Peyer's patch (tissue), 4 donors: Measurements from ENCODE around the gene MXD3.

Source experiments
- POLR2A ChIP-seq, 2 donors: fragments of 450-650 bp; IDR thresholded peaks; one replicate each; pipeline ENCODE4 v1.5.1; 2017; ENCODE audit warnings: antibody characterized with exemption in 2 of 2, mild to moderate bottlenecking in 2 of 2, moderate library complexity in 2 of 2
- TF ChIP-seq, protein P1 (sequence below), 6 experiments: fragments of 450-650 bp in 4 of 6; fragments of 200-600 bp in 2 of 6; sonication (generic) in 1 of 6; IDR thresholded peaks; one replicate each; pipeline ENCODE4 v1.5.1; 2017 to 2019; ENCODE audit warnings: antibody characterized with exemption in 6 of 6, mild to moderate bottlenecking in 3 of 6, moderate library complexity in 1 of 6

DNA sequence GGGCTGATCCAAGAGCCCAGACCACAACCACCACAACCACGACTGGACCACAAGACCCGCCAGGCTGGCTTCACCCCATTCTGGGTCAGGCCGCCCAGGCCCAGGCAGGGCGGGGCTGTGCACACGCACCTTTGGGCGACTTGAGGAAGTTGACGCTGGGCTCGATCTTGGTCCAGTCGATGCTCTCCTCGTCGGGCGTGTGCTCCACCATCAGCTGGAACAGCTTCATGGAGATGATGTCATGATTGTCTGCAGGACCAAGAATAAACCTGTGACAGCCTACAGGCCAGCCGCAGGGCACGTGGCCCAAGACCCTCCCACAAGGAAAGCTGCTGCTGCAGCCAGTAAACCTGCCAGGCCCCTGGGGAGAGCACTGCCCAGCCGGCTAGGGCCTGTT lies 22.5 kb upstream of the MXD3 start:
- TF ChIP-seq POLR2A (IDR thresholded peaks at IDR 0.05) = no peak
- TF ChIP-seq, protein P1, sequence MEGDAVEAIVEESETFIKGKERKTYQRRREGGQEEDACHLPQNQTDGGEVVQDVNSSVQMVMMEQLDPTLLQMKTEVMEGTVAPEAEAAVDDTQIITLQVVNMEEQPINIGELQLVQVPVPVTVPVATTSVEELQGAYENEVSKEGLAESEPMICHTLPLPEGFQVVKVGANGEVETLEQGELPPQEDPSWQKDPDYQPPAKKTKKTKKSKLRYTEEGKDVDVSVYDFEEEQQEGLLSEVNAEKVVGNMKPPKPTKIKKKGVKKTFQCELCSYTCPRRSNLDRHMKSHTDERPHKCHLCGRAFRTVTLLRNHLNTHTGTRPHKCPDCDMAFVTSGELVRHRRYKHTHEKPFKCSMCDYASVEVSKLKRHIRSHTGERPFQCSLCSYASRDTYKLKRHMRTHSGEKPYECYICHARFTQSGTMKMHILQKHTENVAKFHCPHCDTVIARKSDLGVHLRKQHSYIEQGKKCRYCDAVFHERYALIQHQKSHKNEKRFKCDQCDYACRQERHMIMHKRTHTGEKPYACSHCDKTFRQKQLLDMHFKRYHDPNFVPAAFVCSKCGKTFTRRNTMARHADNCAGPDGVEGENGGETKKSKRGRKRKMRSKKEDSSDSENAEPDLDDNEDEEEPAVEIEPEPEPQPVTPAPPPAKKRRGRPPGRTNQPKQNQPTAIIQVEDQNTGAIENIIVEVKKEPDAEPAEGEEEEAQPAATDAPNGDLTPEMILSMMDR (IDR thresholded peaks at IDR 0.05) = no peak
